ENCODE measurements around the gene RND3. TPM values are rescaled to one million over a fixed set of nuclear protein-coding genes. Genes with fewer than 3 reads are reported as not detected.

Gene RND3
- total RNA-seq, 1 donor from 2014 or later = not detected

- DNase-seq (no peak), ATAC-seq (ENCODE audit: low read depth) (no peak)
- no peak for TF ChIP-seq CTCF (IDR thresholded peaks at IDR 0.05)
- ChIA-PET CTCF (no interaction called here), POLR2A (no interaction called here)
- Mint-ChIP-seq H3K4me1 (no peaks in the 10 kb centered on the region), H3K9me3 (no peaks in the 10 kb centered on the region), H3K4me3 (no peak overlapping the region), H3K27me3 (no peaks in the 10 kb centered on the region), H3K36me3 (ENCODE audit: low read depth) (no peaks in the 10 kb centered on the region), H3K27ac (no peak overlapping the region)
- intact Hi-C loops (cut with micrococcal nuclease) = no loop called here
These were observed 36.7 kb downstream of the RND3 start for GRCh38 chr2:150450765-150451164.

- TF ChIP-seq CTCF (IDR thresholded peaks at IDR 0.05) = no peak
- Mint-ChIP-seq H3K4me1 (no peaks in the 10 kb centered on the region), H3K27me3 (no peaks in the 10 kb centered on the region), H3K9me3 (no peaks in the 10 kb centered on the region), H3K27ac (no peak overlapping the region), H3K36me3 (ENCODE audit: low read depth) (no peaks in the 10 kb centered on the region), H3K4me3 (no peak overlapping the region)
- intact Hi-C loops (cut with micrococcal nuclease) = no loop called here
- ChIA-PET CTCF (no interaction called here), POLR2A (no interaction called here)
- DNase-seq = no peak
- no peak for ATAC-seq (ENCODE audit: low read depth)
These were observed 37.6 kb downstream of the RND3 start for GRCh38 chr2:150449856-150450255.

- H3K4me1 Mint-ChIP-seq = no peaks in the 10 kb centered on the region
- CTCF ChIA-PET = no interaction called here
- ATAC-seq (ENCODE audit: low read depth) (no peak), DNase-seq (no peak)
- no peaks in the 10 kb centered on the region for H3K9me3 Mint-ChIP-seq
- no peak overlapping the region for H3K4me3 Mint-ChIP-seq
- TF ChIP-seq CTCF (IDR thresholded peaks at IDR 0.05) = no peak
- intact Hi-C loops (cut with micrococcal nuclease) = no loop called here
- POLR2A ChIA-PET = no interaction called here
- H3K27me3 Mint-ChIP-seq = no peaks in the 10 kb centered on the region
- H3K36me3 Mint-ChIP-seq (ENCODE audit: low read depth) = no peaks in the 10 kb centered on the region
- H3K27ac Mint-ChIP-seq = no peak overlapping the region
These were observed 42.1 kb downstream of the RND3 start for GRCh38 chr2:150445398-150445797.

- Mint-ChIP-seq H3K36me3 (ENCODE audit: low read depth) (no peaks in the 10 kb centered on the region), H3K4me1 (no peaks in the 10 kb centered on the region), H3K9me3 (no peaks in the 10 kb centered on the region), H3K27ac (no peak overlapping the region), H3K4me3 (no peak overlapping the region), H3K27me3 (no peaks in the 10 kb centered on the region)
- ATAC-seq (ENCODE audit: low read depth) = no peak
- CTCF ChIA-PET = no interaction called here
- DNase-seq = no peak
- POLR2A ChIA-PET = no interaction called here
- no peak for TF ChIP-seq CTCF (IDR thresholded peaks at IDR 0.05)
- intact Hi-C loops (cut with micrococcal nuclease) = no loop called here
These were observed 45.0 kb downstream of the RND3 start for GRCh38 chr2:150442484-150442883.

- Mint-ChIP-seq H3K27ac (no peak overlapping the region), H3K9me3 (no peaks in the 10 kb centered on the region), H3K4me1 (no peaks in the 10 kb centered on the region), H3K27me3 (no peaks in the 10 kb centered on the region), H3K4me3 (no peak overlapping the region), H3K36me3 (ENCODE audit: low read depth) (no peaks in the 10 kb centered on the region)
- intact Hi-C loops (cut with micrococcal nuclease) = no loop called here
- ATAC-seq (ENCODE audit: low read depth) (no peak), DNase-seq (no peak)
- no peak for TF ChIP-seq CTCF (IDR thresholded peaks at IDR 0.05)
- ChIA-PET POLR2A (no interaction called here), CTCF (no interaction called here)
These were observed 45.7 kb downstream of the RND3 start for GRCh38 chr2:150441784-150442183.
